GM23338 (cell line): ENCODE measurements around the gene CACHD1. TPM values are rescaled to one million over a fixed set of nuclear protein-coding genes. Genes with fewer than 3 reads are reported as not detected.

Source experiments
- ATAC-seq: fragments of 200-7000 bp; cut with Tn5 transposase; 3 replicates; pipeline ENCODE4 v1.9.1; 2020
- DNase-seq: peaks from one replicate; pipeline ENCODE4 v3.0.0-alpha.2; 2015; ENCODE audit warnings: low spot score
- H2AFZ ChIP-seq: fragments of 200-600 bp; sonication (generic); 2 replicates; pipeline ENCODE4 v1.8.0; 2016; ENCODE audit warnings: antibody characterized with exemption, mild to moderate bottlenecking, moderate library complexity
- H3F3A ChIP-seq: fragments of 200-600 bp; sonication (generic); replicated peaks from 2 replicates; pipeline ENCODE4 v1.8.0; 2017; ENCODE audit warnings: antibody characterized with exemption, mixed run types, low read depth
- H3K27ac ChIP-seq: fragments of 200-600 bp; sonication (generic); 2 replicates; pipeline ENCODE4 v1.6.1; 2016; ENCODE audit warnings: low read depth
- H3K27me3 ChIP-seq: fragments of 200-600 bp; sonication (generic); 2 replicates; pipeline ENCODE4 v1.8.0; 2016; ENCODE audit warnings: mild to moderate bottlenecking, mixed run types, moderate library complexity; ENCODE audit not compliant: insufficient read depth
- H3K36me3 ChIP-seq: fragments of 200-600 bp; sonication (generic); 2 replicates; pipeline ENCODE4 v1.8.0; 2016; ENCODE audit warnings: mild to moderate bottlenecking; ENCODE audit not compliant: insufficient read depth
- H3K4me1 ChIP-seq: fragments of 200-600 bp; sonication (generic); 2 replicates; pipeline ENCODE4 v1.8.0; 2016; ENCODE audit warnings: mild to moderate bottlenecking, moderate library complexity; ENCODE audit not compliant: insufficient read depth
- H3K4me2 ChIP-seq: fragments of 200-600 bp; sonication (generic); 2 replicates; pipeline ENCODE4 v1.7.1; 2017; ENCODE audit warnings: mixed run types
- H3K4me3 ChIP-seq: fragments of 200-600 bp; sonication (generic); 2 replicates; pipeline ENCODE4 v1.6.1; 2016; ENCODE audit warnings: mixed run types
- H3K79me2 ChIP-seq: fragments of 200-600 bp; sonication (generic); replicated peaks from 2 replicates; pipeline ENCODE4 v1.8.0; 2017; ENCODE audit warnings: mild to moderate bottlenecking; ENCODE audit not compliant: insufficient read depth
- H3K9me2 ChIP-seq: fragments of 200-600 bp; sonication (generic); 2 replicates; pipeline ENCODE4 v1.8.0; 2017; ENCODE audit not compliant: insufficient read depth
- H4K20me1 ChIP-seq: fragments of 200-600 bp; sonication (generic); replicated peaks from 2 replicates; pipeline ENCODE4 v1.8.0; 2017; ENCODE audit warnings: mild to moderate bottlenecking; ENCODE audit not compliant: insufficient read depth
- H3K27ac Mint-ChIP-seq: 2 replicates; pipeline ENCODE4 v1.8.0; 2020; ENCODE audit warnings: inconsistent platforms, mild to moderate bottlenecking, moderate library complexity, mixed read lengths
- H3K27me3 Mint-ChIP-seq: 3 replicates; pipeline ENCODE4 v1.8.0; 2022; ENCODE audit warnings: low read depth, mild to moderate bottlenecking, moderate library complexity, mixed read lengths, inconsistent platforms; ENCODE audit not compliant: insufficient read depth, poor library complexity
- H3K36me3 Mint-ChIP-seq: 3 replicates; pipeline ENCODE4 v1.8.0; 2021; ENCODE audit warnings: low read depth, mild to moderate bottlenecking, inconsistent platforms, moderate library complexity, mixed read lengths
- H3K4me1 Mint-ChIP-seq: 3 replicates; pipeline ENCODE4 v1.8.0; 2020; ENCODE audit warnings: mild to moderate bottlenecking, inconsistent platforms, mixed read lengths
- H3K4me3 Mint-ChIP-seq: 3 replicates; pipeline ENCODE4 v1.8.0; 2021; ENCODE audit warnings: moderate library complexity, mild to moderate bottlenecking, inconsistent platforms, mixed read lengths
- H3K9me3 Mint-ChIP-seq: 3 replicates; pipeline ENCODE4 v1.8.0; 2020; ENCODE audit warnings: moderate library complexity, mild to moderate bottlenecking, inconsistent platforms, mixed read lengths
- CREB1 ChIP-seq: fragments of 250-450 bp; sonication (Bioruptor Pico); IDR thresholded peaks from 2 replicates; pipeline ENCODE4 v1.5.0; 2020; ENCODE audit warnings: low read depth, mild to moderate bottlenecking, moderate library complexity
- CTCF ChIP-seq, 2 experiments: fragments of 200-600 bp in 1 of 2; sonication (generic) in 1 of 2; conservative IDR thresholded peaks; 2 replicates each; pipeline versions ENCODE4 v1.5.1 to v1.6.1; 2016 to 2017; ENCODE audit warnings: antibody characterized with exemption in 2 of 2, low read depth in 2 of 2, mild to moderate bottlenecking in 2 of 2, moderate library complexity in 1 of 2
- EZH2 ChIP-seq: fragments of 200-600 bp; sonication (generic); IDR thresholded peaks from one replicate; pipeline ENCODE4 v1.8.0; 2017; ENCODE audit warnings: antibody characterized with exemption, mild to moderate bottlenecking, low read depth; ENCODE audit not compliant: unreplicated experiment
- JUNB ChIP-seq: IDR thresholded peaks from one replicate; pipeline ENCODE4 v1.6.1; 2016; ENCODE audit warnings: antibody characterized with exemption; ENCODE audit not compliant: unreplicated experiment
- NANOG ChIP-seq: IDR thresholded peaks from 2 replicates; pipeline ENCODE4 v1.6.1; 2016; ENCODE audit warnings: antibody characterized with exemption, borderline replicate concordance
- POLR2AphosphoS5 ChIP-seq: IDR thresholded peaks from 2 replicates; pipeline ENCODE4 v1.6.1; 2016; ENCODE audit warnings: antibody characterized with exemption, low read depth
- REST ChIP-seq: IDR thresholded peaks from one replicate; pipeline ENCODE4 v1.6.1; 2018; ENCODE audit warnings: antibody characterized with exemption; ENCODE audit not compliant: unreplicated experiment
- STAT1 ChIP-seq: IDR thresholded peaks from one replicate; pipeline ENCODE4 v1.6.1; 2016; ENCODE audit warnings: antibody characterized with exemption; ENCODE audit not compliant: unreplicated experiment
- ZNF114 ChIP-seq: fragments of 250-450 bp; sonication (Bioruptor Pico); IDR thresholded peaks from 2 replicates; pipeline ENCODE4 v1.5.0; 2020; ENCODE audit warnings: mild to moderate bottlenecking, moderate library complexity
- polyA plus RNA-seq: library from polyadenylated mRNA; unstranded; fragments of >200 nt; fragmentation: Nextera tagmentation; extraction: Ambion mirVana; gene quantifications from 2 replicates; pipeline ENCODE4 v1.2.1, GENCODE V29; 2016
- total RNA-seq: library from RNA; depleted of rRNA; stranded (reverse); fragments of >200 nt; shearing (Covaris generic); gene quantifications from 2 replicates; pipeline ENCODE4 v1.2.3, GENCODE V29; 2014
- TF ChIP-seq, protein P1 (sequence below): IDR thresholded peaks from 2 replicates; pipeline ENCODE4 v1.6.1; 2016; ENCODE audit warnings: antibody characterized with exemption

The CACHD1 gene
- total and polyA plus RNA-seq, 2 experiments from 2014 or later, result 12.6 to 43.7 TPM

GRCh38 chr1:64550510-64550909, 80.6 kb downstream of the CACHD1 start (continued):
- TF ChIP-seq EZH2 (no peak), NANOG (no peak)
- TF ChIP-seq, protein P1, sequence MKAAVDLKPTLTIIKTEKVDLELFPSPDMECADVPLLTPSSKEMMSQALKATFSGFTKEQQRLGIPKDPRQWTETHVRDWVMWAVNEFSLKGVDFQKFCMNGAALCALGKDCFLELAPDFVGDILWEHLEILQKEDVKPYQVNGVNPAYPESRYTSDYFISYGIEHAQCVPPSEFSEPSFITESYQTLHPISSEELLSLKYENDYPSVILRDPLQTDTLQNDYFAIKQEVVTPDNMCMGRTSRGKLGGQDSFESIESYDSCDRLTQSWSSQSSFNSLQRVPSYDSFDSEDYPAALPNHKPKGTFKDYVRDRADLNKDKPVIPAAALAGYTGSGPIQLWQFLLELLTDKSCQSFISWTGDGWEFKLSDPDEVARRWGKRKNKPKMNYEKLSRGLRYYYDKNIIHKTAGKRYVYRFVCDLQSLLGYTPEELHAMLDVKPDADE, result no peak

DNA sequence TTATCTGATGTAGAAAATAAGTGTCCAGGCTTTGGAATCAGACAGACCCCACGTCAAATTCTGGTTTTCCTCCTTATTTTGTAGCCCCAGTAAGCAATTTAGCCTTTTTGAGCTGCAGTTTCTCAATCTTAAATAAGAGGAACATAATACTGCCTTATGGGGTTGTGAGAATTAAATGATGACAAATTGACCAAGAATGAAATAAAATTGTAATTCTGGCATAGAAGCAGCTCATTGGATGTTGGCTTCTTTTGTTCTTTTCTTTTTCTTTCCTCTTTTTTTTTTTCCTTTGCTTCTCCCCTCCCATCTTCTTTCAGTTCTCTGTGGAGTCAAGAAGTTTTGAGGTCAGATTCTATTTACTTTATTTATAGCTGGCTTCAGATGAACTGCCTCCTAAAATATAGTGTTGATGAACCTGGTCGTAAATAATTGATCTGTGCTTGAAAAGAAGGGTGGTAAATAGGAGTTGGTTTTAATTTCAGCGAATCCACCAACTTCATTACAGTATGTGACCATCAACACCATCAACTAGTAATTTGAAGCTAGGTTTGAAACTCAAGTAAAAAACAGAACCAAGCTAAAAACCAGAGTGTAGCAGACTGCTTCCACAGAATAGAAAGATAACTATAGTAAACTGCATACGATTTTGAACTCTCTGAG, 81.1 kb downstream of the CACHD1 start:
- Mint-ChIP-seq H3K36me3 (peaks cover 21% of the 10 kb centered on the region; the same call in 2 of the 3 replicates), H3K4me1 (peaks cover 35% of the 10 kb centered on the region), H3K27me3 (no peaks in the 10 kb centered on the region), H3K4me3 (no peak overlapping the region), H3K9me3 (no peaks in the 10 kb centered on the region), H3K27ac (no peak overlapping the region)
- Histone ChIP-seq H2AFZ (no peak overlapping the region), H4K20me1 (peaks cover 12% of the 10 kb centered on the region), H3K4me2 (no peak overlapping the region), H3K36me3 (no peaks in the 10 kb centered on the region), H3K27me3 (no peaks in the 10 kb centered on the region), H3K27ac (no peak overlapping the region), H3K79me2 (peaks cover 73% of the 10 kb centered on the region), H3K9me2 (no peaks in the 10 kb centered on the region), H3K4me1 (peaks cover 38% of the 10 kb centered on the region), H3K4me3 (no peak overlapping the region), H3F3A (no peaks in the 10 kb centered on the region)
- no peak for ATAC-seq
- DNase-seq, result no peak
- no peak for TF ChIP-seq EZH2
- TF ChIP-seq CREB1, result no peak
- no peak for TF ChIP-seq POLR2AphosphoS5
- TF ChIP-seq, protein P1, result no peak
- TF ChIP-seq STAT1, result no peak
- no peak for TF ChIP-seq JUNB
- TF ChIP-seq NANOG, result no peak
- no peak for TF ChIP-seq ZNF114 (CRISPR knock-in tag)
- TF ChIP-seq CTCF (conservative IDR thresholded peaks at IDR 0.05; ENCODE audit: low read depth in 2 of 2), result no peak
- TF ChIP-seq REST, result no peak
